NCI-H2081 (cell line): ENCODE results near the gene ARHGEF1.

Source experiments
- DNase-seq, 2 experiments: peaks; one replicate each; lab custom pipeline; 2025; lab: John Stamatoyannopoulos, UW

ARHGEF1 gene

GRCh38 chr19:41918653-41919244, 35.8 kb downstream of the ARHGEF1 start:
- no peak for DNase-seq

DNA sequence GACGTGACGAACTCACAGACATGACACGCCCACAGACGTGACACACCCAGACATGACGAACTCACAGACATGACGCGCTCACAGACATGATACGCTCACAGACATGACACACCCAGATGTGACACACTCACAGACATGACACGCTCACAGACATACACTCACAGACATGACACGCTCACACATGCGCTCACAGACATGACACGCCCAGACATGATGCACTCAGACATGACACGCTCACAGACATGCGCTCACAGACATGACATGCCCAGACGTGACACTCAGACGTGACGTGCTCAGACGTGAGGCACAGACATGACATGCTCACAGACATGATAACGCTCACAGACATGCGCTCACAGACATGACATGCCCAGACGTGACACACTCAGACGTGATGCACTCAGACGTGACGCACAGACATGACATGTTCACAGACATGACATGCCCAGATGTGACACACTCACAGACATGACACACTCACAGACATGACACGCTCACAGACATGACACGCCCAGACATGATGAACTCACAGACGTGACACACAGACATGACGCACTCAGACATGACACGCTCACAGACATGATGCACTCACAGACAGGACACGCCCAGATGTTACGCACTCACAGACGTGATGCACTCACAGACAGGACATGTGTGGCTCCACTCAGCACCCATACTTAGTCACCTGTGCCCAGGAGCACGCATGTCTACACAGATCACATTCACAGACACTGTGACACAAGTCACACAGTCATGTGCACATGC, 37.1 kb downstream of the ARHGEF1 start:
- no peak for DNase-seq

DNA sequence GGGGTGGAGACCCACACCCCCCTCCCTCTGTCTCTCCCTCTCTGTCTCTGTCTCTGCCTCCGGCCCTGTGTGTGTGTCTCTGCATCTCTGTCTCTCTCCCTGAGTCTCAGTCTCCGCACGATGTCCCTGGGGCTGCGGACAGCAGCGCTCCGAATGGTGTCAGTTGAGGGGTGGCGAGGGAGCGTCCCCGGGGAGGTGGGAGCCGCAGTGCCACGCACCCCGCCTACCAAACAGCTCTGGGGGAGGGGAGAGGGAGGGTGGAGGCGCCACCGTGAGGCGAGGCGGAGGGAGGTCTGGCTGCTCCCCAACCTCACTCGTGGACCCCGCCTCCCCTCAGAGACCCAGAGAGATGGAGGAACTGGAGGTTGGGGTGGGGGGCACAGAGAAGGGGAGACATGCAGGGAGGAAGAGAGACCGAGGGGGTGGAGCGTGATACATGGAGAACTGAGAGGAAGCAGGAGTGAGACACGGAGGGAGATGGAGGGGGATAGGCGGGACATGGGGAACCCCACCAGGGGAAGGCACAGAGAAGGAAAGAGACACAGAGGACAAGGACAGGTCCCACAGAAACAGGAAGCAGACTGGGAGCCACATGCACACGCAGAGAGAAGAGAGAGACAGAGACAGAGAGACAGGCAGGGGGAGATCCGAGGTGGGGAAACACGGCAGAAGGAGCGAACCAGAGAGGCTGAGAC, 38.0 kb downstream of the ARHGEF1 start:
- no peak for DNase-seq

DNA sequence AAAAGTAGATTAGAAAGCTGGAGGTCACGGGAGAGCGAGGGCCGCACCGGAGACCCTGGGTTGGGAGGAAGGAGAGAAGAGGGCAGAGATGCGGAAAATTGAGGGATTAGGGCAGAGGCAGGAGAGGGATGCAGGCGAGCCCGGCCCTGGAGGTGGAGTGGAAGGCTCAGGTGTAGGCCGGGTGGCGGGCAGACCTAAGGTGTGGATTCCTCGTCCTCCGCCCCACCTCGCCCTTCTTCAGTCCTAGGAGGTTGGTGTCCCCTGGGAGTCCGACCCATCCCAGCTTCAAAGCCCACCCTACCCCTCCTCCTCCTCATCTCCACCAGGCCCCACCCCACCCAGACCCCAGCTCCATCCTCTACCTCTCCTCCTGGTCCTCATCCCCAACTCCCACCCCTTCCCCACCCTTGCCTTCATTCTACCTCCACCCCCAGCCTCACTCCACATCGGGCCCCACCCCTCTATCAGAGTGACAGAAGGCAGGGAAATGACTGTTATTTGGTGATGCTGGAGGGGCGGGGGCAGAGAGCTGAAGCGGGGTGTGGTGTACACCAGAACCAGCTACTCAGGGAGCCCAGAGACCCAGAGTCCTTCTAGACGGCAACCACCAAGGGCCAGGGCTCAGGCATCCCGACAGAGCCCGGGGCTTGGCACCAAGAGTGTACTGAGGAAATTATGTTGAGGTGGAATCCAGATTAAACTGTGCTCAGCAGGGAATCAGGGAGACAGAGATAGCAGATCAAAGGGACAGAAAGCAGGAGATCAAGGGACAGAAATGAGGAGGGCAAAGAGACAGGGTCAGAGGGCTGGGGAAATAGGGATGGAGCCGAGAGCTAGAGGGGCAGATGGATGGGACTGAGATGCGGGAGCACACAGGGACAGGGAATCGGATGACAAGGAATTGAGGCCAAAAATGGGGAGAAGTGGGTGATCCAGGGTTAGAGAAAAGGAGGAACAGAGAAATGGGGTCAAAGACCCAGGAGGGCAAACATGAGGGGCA, 38.9 kb downstream of the ARHGEF1 start:
- no peak for DNase-seq

- DNase-seq: no peak
Measured at GRCh38 chr19:41922585-41922984, 39.6 kb downstream of the ARHGEF1 start.

- no peak for DNase-seq
Measured at GRCh38 chr19:41923045-41923788, 40.2 kb downstream of the ARHGEF1 start.

DNA sequence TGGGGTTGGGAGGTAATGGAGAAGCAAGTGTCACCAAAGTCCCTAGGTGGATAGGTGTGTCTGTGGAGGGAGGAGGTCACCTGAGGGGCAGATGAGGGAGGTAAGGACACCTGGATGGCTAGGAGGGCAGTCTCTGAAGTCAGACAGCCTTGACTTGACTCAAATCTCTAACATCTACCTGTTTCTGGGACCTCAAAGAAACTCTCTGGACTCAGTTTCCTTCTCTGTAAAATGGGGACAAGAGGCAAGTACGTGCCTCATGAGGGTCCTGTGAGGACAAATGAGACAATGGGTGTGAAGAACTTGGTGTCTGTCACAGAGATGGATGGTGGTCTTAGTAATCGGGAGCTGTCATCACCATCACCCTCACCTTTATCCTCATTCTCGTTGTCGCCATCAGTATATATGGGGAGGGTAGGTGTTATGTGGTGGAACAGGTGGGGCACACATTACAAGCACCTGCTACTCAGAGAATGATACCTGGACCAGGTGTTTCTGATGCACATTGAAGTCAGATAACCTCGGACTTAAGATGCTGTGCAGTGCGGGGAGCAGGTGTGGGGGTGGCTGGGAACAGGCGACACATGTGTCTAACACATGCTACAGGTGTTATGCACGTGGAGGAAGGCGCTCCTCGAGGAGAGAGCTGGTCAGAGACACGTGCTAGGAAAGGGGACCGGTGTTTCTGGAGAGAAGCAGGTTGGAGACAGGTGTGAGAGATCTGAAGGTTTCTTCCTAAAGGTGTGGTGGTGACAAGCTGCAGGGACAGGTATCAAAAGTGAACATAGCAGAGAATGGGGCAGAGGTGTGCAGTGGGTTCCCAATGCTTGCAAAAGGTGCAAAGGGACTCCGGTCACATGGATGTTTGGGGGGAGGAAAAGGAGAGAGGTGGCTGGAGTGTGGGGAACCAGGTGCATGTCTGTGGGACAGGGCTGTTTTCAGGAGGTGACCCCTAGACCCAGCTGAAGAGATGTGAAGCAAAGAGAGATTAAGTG, 41.5 kb downstream of the ARHGEF1 start:
- no peak for DNase-seq

DNA sequence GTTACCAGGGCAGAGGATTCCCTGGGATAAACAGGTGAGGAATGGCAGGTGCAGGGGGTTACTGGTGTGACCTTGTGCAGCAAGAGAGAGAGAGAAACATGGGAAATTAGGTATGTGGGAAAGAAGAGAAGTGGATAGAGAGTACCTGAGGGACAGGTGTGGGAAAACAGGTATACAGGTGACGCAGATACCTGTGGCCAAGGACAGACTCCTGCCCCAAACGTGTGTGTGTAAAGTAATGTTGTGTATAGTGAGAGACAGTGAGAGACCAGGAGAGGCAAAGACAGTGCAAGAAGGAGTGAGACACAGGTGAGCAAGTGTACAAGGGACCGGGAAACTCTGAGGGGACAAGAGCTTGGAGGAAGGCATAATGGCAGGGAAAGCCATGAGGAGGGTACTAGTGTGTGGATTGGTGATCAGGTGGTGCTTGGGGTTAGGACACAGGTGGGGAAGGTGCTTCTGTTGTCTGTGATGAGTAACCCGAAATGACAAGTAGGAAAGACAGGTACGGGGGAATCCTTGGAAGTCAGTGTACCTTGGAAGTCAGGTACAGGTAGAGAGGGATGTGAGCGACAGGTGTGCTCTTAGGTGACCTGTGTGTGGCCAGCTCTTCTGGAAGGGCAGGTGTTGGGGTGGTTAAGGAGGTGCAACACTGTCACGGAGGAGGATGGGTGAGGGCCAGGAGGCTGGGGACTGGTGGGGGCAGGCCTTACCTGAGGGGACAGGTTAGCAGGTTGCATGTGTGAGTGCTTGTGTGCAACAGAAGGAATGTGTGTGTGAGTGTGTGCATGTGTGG, 42.4 kb downstream of the ARHGEF1 start:
- DNase-seq: no peak

DNA sequence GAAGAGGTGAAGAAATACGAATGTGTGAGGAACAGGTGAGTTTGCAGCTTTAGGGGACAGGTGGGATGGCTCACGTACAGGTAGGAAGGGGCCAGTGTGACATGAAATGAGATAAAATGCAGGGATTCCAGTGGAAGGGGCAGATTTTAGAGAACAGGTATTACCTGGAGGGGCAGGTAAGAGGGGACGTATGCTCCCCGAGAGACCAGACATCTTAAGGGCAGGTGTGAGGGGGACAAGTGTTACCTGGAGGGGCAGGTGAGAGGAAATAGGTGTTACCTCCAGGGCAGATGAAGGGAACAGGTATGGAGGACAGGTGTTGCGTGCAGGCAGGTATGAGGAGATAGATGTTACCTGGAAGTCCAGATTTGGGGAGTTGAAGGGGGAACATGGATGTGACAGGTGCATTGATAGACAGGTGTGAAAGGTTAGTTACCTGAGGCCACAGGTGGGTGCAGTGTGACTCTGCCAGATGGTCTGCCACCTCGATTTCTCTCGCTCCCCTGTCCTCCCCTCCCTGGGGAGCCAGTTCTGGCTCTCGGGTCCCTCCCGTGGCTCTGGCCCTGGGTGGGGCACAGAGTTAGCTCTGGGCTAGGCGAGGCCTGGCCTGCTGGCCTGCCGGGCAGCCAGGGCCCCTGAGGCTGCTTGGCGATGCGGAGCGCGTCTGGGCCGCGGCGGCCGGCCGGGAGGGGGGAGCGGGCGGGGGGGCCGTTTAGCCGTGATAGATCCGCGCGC, 43.2 kb downstream of the ARHGEF1 start:
- DNase-seq: no peak

- no peak for DNase-seq
Measured at GRCh38 chr19:41926763-41927496, 43.9 kb downstream of the ARHGEF1 start.

GRCh38 chr19:41927497-41928192, 44.7 kb downstream of the ARHGEF1 start:
- DNase-seq: no peak

- DNase-seq: no peak
Measured at GRCh38 chr19:41928221-41928683, 45.3 kb downstream of the ARHGEF1 start, which contains the start of gene ERFL. Gene ERFL (minus strand): TSS chr19:41928449. CDS start chr19:41912919, 15,530 bp downstream.

- DNase-seq: peak in 1 of 2 experiments; percentile 5
Measured at GRCh38 chr19:41928754-41929535, 46.0 kb downstream of the ARHGEF1 start.

- DNase-seq: no peak
Measured at GRCh38 chr19:41929536-41930071, 46.6 kb downstream of the ARHGEF1 start.

GRCh38 chr19:41930322-41930722, 47.3 kb downstream of the ARHGEF1 start:
- no peak for DNase-seq
